H9 (cell line): ENCODE data around the gene MYO15B. TPM values are rescaled to one million over a fixed set of nuclear protein-coding genes. Genes with fewer than 3 reads are reported as not detected.

Experiments
- DNase-seq: peaks from one replicate; pipeline ENCODE4 v3.0.0-alpha.2; 2017
- H2AFZ ChIP-seq: one replicate; pipeline ENCODE4 v1.6.1; 2013; ENCODE audit warnings: mild to moderate bottlenecking, low read length, control low read depth, moderate library complexity
- H2AK5ac ChIP-seq: 2 replicates; pipeline ENCODE4 v1.6.1; 2013; ENCODE audit warnings: low read length, control low read depth, mixed read lengths; ENCODE audit not compliant: insufficient read length
- H2BK120ac ChIP-seq: one replicate; pipeline ENCODE4 v1.6.1; 2013; ENCODE audit warnings: low read depth, mild to moderate bottlenecking, low read length, control low read depth, inconsistent platforms; ENCODE audit not compliant: poor library complexity, severe bottlenecking
- H2BK12ac ChIP-seq: 2 replicates; pipeline ENCODE4 v1.6.1; 2013; ENCODE audit warnings: low read length, control low read depth, mixed read lengths, low read depth; ENCODE audit not compliant: insufficient read length
- H2BK15ac ChIP-seq: 2 replicates; pipeline ENCODE4 v1.6.1; 2013; ENCODE audit warnings: low read depth, low read length, control low read depth
- H2BK20ac ChIP-seq: one replicate; pipeline ENCODE4 v1.6.1; 2013; ENCODE audit warnings: low read depth, mild to moderate bottlenecking, low read length, control low read depth, inconsistent platforms; ENCODE audit not compliant: poor library complexity, severe bottlenecking
- H2BK5ac ChIP-seq: 2 replicates; pipeline ENCODE4 v1.6.1; 2013; ENCODE audit warnings: low read length, control low read depth, mixed read lengths; ENCODE audit not compliant: insufficient read length
- H3K14ac ChIP-seq: 2 replicates; pipeline ENCODE4 v1.6.1; 2013; ENCODE audit warnings: low read length, control low read depth; ENCODE audit not compliant: insufficient read depth
- H3K18ac ChIP-seq: 2 replicates; pipeline ENCODE4 v1.6.1; 2013; ENCODE audit warnings: low read depth, mild to moderate bottlenecking, mixed read lengths, low read length, control low read depth; ENCODE audit not compliant: insufficient read length
- H3K23ac ChIP-seq: 2 replicates; pipeline ENCODE4 v1.6.1; 2013; ENCODE audit warnings: low read length, control low read depth, mixed read lengths, low read depth; ENCODE audit not compliant: insufficient read length
- H3K23me2 ChIP-seq: 2 replicates; pipeline ENCODE4 v1.6.1; 2013; ENCODE audit warnings: low read depth, mild to moderate bottlenecking, mixed read lengths, low read length, control low read depth; ENCODE audit not compliant: insufficient read length, poor library complexity, severe bottlenecking
- H3K27ac ChIP-seq: 2 replicates; pipeline ENCODE4 v1.5.1; 2013; ENCODE audit warnings: low read length, control low read depth, mixed read lengths, low read depth; ENCODE audit not compliant: insufficient read length
- H3K27me3 ChIP-seq: 2 replicates; pipeline ENCODE4 v1.6.1; 2013; ENCODE audit warnings: low read length, control low read depth, inconsistent platforms; ENCODE audit not compliant: insufficient read depth
- H3K4ac ChIP-seq: 2 replicates; pipeline ENCODE4 v1.6.1; 2013; ENCODE audit warnings: low read depth, mild to moderate bottlenecking, control low read depth, inconsistent platforms, low read length, moderate library complexity
- H3K4me1 ChIP-seq: 2 replicates; pipeline ENCODE4 v1.6.1; 2013; ENCODE audit warnings: low read length, control low read depth, inconsistent platforms; ENCODE audit not compliant: insufficient read depth
- H3K4me2 ChIP-seq: 2 replicates; pipeline ENCODE4 v1.6.1; 2013; ENCODE audit warnings: low read length, control low read depth, mixed read lengths; ENCODE audit not compliant: insufficient read length, insufficient read depth
- H3K56ac ChIP-seq: 2 replicates; pipeline ENCODE4 v1.6.1; 2013; ENCODE audit warnings: low read depth, mild to moderate bottlenecking, mixed read lengths, low read length, control low read depth; ENCODE audit not compliant: insufficient read length
- H3K79me1 ChIP-seq: 2 replicates; pipeline ENCODE4 v1.6.1; 2013; ENCODE audit warnings: low read depth, mild to moderate bottlenecking, moderate library complexity, low read length, control low read depth, inconsistent platforms; ENCODE audit not compliant: insufficient read depth, poor library complexity, severe bottlenecking
- H3K79me2 ChIP-seq: 2 replicates; pipeline ENCODE4 v1.6.1; 2013; ENCODE audit warnings: low read length, control low read depth, inconsistent platforms; ENCODE audit not compliant: insufficient read depth
- H3K9ac ChIP-seq: 2 replicates; pipeline ENCODE4 v1.6.1; 2013; ENCODE audit warnings: low read length, control low read depth, mixed read lengths; ENCODE audit not compliant: insufficient read length; ENCODE audit errors: extremely low read depth
- H3K9me3 ChIP-seq: one replicate; pipeline ENCODE4 v1.6.1; 2013; ENCODE audit warnings: low read depth, low read length, inconsistent platforms; ENCODE audit not compliant: control insufficient read depth
- H3T11ph ChIP-seq: one replicate; pipeline ENCODE4 v1.6.1; 2013; ENCODE audit warnings: mild to moderate bottlenecking, low read length, control low read depth, inconsistent platforms
- H4K20me1 ChIP-seq: one replicate; pipeline ENCODE4 v1.6.1; 2013; ENCODE audit not compliant: control insufficient read depth, insufficient read length, insufficient read depth
- H4K5ac ChIP-seq: 2 replicates; pipeline ENCODE4 v1.6.1; 2013; ENCODE audit warnings: low read depth, mild to moderate bottlenecking, mixed read lengths, low read length, control low read depth; ENCODE audit not compliant: insufficient read length
- H4K8ac ChIP-seq: replicated peaks from 2 replicates; pipeline ENCODE4 v1.6.1; 2013; ENCODE audit warnings: low read length, control low read depth, mixed read lengths, low read depth; ENCODE audit not compliant: insufficient read length
- H4K91ac ChIP-seq: 2 replicates; pipeline ENCODE4 v1.6.1; 2013; ENCODE audit warnings: low read depth, mild to moderate bottlenecking, moderate library complexity, mixed read lengths, low read length, control low read depth; ENCODE audit not compliant: insufficient read length
- H3K27ac Mint-ChIP-seq, 3 experiments: 2 replicates in 2 of 3; 3 replicates in 1 of 3; pipeline ENCODE4 v1.8.0; 2020 to 2021; ENCODE audit warnings: mixed read lengths in 3 of 3, mild to moderate bottlenecking in 1 of 3, moderate library complexity in 1 of 3
- H3K27me3 Mint-ChIP-seq: 2 replicates; pipeline ENCODE4 v1.8.0; 2021; ENCODE audit warnings: low read depth, mild to moderate bottlenecking, moderate library complexity, mixed read lengths
- H3K36me3 Mint-ChIP-seq, 3 experiments: 2 replicates in 2 of 3; 3 replicates in 1 of 3; pipeline ENCODE4 v1.8.0; 2020 to 2021; ENCODE audit warnings: low read depth in 3 of 3, mixed read lengths in 3 of 3; ENCODE audit not compliant: insufficient read depth in 1 of 3
- H3K4me1 Mint-ChIP-seq, 2 experiments: 2 replicates each; pipeline ENCODE4 v1.8.0; 2020; ENCODE audit warnings: mixed read lengths in 2 of 2
- H3K4me3 Mint-ChIP-seq, 2 experiments: 2 replicates in 1 of 2; 3 replicates in 1 of 2; pipeline ENCODE4 v1.8.0; 2020 to 2021; ENCODE audit warnings: mild to moderate bottlenecking in 2 of 2, mixed read lengths in 2 of 2, moderate library complexity in 1 of 2
- H3K9me3 Mint-ChIP-seq, 2 experiments: 2 replicates in 1 of 2; 3 replicates in 1 of 2; pipeline ENCODE4 v1.8.0; 2020; ENCODE audit warnings: mild to moderate bottlenecking in 2 of 2, mixed read lengths in 2 of 2, moderate library complexity in 1 of 2
- CTCF ChIP-seq: fragments of 200-600 bp; sonication (generic); conservative IDR thresholded peaks from 3 replicates; pipeline ENCODE4 v1.8.0; 2021; ENCODE audit warnings: antibody characterized with exemption, mild to moderate bottlenecking
- WGBS: extraction: QIAGEN DNeasy Blood & Tissue Kit; methylation state at CpG from one replicate; pipeline ENCODE4 v1.1.7; 2013; ENCODE audit warnings: missing lambda C conversion rate, low lambda C conversion rate, mixed read lengths; ENCODE audit not compliant: insufficient read length; ENCODE audit errors: extremely low coverage; 5-methylcytosine and 5-hydroxymethylcytosine counted together
- total RNA-seq: library from RNA; stranded (reverse); gene quantifications from 2 replicates; pipeline ENCODE4 v1.2.1, GENCODE V29; 2021

MYO15B gene
- total RNA-seq, 1 experiment from 2014 or later, result 41.9 TPM

- Histone ChIP-seq H3K79me2 (no peaks in the 10 kb centered on the region), H2AK5ac (no peak overlapping the region), H2AFZ (no peak overlapping the region), H4K20me1 (no peaks in the 10 kb centered on the region), H3K27ac (no peak overlapping the region), H2BK120ac (no peak overlapping the region), H3K18ac (no peak overlapping the region), H4K91ac (no peak overlapping the region), H3K9me3 (no peaks in the 10 kb centered on the region), H2BK15ac (no peak overlapping the region), H3K4me1 (no peaks in the 10 kb centered on the region), H3K79me1 (no peaks in the 10 kb centered on the region), H3K9ac (no peak overlapping the region), H3K23ac (no peak overlapping the region), H2BK12ac (no peak overlapping the region), H3K23me2 (no peaks in the 10 kb centered on the region), H3K4me2 (no peak overlapping the region), H2BK5ac (no peak overlapping the region), H3K27me3 (no peaks in the 10 kb centered on the region), H2BK20ac (no peak overlapping the region), H4K8ac (no peak overlapping the region), H3K56ac (no peak overlapping the region), H3T11ph (no peak overlapping the region), H4K5ac (no peak overlapping the region), H3K14ac (no peak overlapping the region), H3K4ac (no peak overlapping the region)
- no peak overlapping the region for H3K4me3 Mint-ChIP-seq
- no peak for DNase-seq
- no peak for TF ChIP-seq CTCF
- no CpG with 5 or more reads among the region's 11 CpGs for WGBS
- H3K27ac Mint-ChIP-seq, result no peak overlapping the region
- no peaks in the 10 kb centered on the region for H3K9me3 Mint-ChIP-seq
- H3K4me1 Mint-ChIP-seq, result no peaks in the 10 kb centered on the region
- peaks cover 1% of the 10 kb centered on the region; the same call in 1 of the 2 replicates for H3K27me3 Mint-ChIP-seq
- H3K36me3 Mint-ChIP-seq, result peaks cover 2 to 24% (median 8%) of the 10 kb centered on the region in 3 experiments; a peak in 5 of 7 replicates
Measured at GRCh38 chr17:75570772-75571171, 16.8 kb upstream of the MYO15B start.
